GM10847 (cell line): Measurements from ENCODE around the gene MPND.

ENCODE experiments used
- POLR2A ChIP-seq: IDR thresholded peaks from 2 replicates; pipeline ENCODE4 v1.6.1; 2011; ENCODE audit not compliant: insufficient read length; ENCODE audit errors: extremely low read depth

Gene MPND

GRCh38 chr19:4366666-4367335, 23.4 kb downstream of the MPND start:
- no peak for TF ChIP-seq POLR2A

DNA sequence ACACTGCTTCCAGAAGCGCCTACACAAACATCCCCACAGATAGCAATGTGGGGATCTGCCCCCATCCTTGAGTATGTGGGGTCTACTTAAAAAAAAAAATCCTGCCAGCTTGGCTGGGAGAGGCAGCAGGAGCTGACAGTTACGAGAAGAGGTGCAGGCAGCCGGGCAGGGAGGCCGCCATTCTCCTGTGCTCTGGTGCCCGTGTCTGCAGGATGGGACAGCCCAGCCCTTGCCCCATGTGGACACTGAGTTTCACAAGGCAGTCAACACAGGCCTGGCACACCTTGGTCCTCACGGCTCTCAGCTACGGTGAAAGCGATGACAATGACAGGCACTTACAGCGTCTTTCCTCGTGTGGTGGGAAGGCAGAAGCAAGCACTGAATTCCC, 24.0 kb downstream of the MPND start:
- no peak for TF ChIP-seq POLR2A

DNA sequence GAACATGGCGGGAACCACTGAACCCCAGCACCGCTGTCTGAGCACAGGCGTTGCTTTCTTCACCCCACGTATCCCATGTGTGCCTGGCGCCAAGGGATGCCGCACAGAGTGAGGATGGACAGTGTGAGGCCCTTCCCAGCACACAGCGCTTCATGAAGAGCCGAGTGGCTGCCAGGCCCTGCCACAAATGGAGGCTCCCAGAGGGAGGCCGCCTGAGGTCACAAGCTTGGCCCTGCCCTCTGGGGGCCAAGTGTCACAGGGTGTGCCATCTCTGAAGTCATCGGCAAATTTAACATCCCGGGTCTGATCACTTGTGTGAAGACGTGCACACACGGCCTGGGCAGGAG, 24.4 kb downstream of the MPND start:
- TF ChIP-seq POLR2A, result no peak

DNA sequence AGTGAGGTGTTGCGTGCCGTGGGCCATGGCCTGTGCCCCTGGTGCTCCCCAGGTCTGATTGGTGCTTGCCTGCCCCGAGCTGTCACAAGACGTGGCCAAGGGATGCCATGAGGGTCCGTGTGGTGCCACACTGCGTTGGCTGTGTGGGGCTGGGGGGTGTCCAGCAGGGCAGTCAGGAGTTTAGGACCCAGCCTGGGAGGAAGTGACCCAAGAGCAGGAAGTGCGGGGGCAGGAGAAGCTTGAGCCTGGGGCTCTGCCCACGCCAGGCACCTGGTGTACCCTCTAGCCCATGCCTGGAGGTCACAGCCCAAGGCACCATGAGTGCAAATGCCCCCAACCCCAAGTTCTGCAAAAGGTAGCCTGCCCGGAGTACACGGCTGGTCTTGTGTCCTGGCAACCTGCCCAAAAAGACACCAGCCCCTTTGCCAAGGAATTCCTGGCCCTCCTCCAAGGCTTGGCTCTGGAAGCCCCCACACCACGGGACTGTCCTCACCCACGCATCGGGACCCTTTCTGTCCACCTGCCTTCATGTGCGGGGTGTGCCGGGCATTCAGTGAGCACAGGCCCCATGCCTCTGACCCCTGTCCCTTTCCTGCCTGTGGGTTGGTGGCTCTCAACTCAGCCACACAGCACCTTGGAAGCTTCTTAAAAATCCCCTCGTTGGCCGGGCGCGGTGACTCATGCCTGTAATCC, 24.9 kb downstream of the MPND start:
- TF ChIP-seq POLR2A, result no peak

GRCh38 chr19:4369109-4369887, 25.9 kb downstream of the MPND start:
- no peak for TF ChIP-seq POLR2A

- no peak for TF ChIP-seq POLR2A
These were observed 26.5 kb downstream of the MPND start for GRCh38 chr19:4369888-4370260.

DNA sequence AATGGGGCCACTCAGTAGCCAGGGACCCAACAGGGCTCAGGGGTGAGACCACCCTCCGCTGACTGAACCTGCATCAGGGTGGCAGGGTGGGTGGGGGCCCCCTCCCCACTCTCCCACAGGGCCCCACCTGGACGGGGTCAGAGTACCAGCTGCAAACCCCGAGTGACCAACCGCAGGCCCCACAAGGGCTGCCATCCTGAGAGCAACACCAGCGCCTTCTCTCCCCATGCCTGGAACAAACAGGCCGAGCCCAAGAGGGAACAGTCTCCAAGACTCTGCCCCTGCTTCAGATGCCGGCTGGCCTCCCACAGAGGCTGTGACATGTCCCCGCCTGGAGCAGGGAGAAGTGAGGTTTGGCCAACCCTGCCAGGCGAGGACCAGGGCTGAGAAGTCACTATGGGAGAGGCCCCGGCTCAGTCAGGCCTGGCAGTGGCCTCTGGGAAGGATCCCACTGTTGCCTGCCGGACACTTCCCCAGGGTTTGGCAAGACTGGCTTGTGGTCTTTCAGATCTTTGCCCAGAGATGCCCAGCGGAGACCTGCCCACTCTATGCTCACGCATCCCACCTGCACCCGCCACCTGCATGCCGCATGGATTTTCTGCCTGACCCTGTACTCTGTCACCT, 27.2 kb downstream of the MPND start:
- TF ChIP-seq POLR2A, result no peak

DNA sequence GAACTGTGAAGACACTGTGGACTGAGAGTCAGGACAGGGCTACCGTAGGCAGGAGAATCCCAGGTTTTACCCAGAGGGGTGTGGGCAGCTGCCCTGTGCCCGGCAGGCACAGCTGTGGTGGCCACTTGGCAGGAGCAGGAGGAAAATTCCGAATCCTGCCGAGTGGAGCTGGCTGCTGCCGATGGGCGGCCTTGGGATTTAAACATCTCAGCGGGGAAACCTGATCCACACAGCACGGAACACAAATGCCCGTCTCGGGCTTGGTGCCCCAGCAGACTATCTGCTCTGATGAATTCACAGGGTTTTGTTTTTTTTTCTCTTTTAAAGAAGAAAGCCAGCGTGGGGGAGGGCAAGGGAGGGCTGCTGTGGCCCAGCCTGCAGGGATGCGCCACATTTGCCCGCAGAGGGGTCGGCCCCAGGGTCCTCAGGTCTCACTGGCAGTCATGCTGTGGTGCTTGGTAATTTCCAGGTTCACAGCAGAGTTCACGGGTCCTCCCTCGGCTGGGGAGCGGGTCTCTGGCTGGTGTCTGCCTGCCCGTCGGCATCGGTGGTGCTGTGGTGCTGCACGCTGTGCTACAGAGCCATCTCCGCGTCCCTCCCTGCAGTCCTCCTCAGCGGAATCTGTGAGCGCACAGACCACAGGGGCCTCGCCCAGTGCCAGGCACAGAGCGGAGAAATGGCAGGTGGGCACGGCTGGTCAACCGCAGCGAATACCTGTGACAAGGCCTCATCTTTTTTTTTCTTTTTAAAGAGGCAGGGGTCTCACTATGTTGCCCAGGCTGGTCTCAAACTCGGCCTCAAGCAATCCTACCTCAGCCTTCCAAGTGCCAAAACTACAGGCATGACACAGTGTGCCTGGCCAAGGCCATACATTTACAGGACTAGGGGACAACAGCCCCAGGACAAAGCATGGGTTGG, 28.1 kb downstream of the MPND start:
- no peak for TF ChIP-seq POLR2A

DNA sequence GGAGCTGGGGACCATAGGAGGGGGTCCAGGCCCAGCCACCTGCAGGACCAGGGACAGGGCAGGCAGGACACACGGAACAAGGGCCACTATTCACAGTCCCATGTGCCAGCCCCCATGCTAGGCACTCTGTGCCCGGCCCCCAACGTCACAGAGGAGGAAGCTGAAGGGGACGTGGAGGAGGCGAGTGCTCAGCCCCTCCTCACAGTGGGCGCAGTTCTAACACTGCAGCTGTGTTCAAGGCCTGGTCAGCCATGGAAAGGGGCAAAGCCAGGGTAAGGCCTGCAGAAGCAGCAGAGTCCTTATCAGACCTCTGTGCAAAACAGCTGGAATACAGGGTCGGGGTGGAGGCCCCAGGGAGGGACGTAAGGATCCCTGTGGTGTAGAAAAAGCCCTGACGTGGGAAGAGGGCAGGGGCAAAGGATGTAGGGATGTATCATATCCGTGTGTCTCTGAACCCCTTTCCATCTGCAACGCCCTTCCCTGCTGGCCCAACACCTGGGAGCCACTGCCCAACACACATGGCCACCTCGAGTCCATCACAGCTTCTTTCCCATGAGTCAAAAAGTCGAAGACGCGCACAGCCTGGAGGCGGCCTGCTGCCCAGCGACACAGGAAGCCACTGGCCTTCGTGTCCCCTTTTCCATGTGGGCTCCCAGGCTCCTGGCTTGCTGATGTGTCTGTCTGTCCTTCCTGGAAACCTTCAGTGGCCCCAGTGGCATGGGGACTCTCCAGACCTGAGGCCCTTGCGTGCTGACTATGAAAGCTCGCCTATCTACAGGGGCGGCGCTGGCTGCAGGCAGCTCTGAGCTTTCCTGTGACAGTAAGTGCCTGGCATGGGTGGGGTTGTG, 29.0 kb downstream of the MPND start:
- TF ChIP-seq POLR2A, result no peak

- no peak for TF ChIP-seq POLR2A
These were observed 29.6 kb downstream of the MPND start for GRCh38 chr19:4373013-4373367.

- TF ChIP-seq POLR2A, result no peak
These were observed 30.5 kb downstream of the MPND start for GRCh38 chr19:4373601-4374497.

- TF ChIP-seq POLR2A, result no peak
These were observed 31.3 kb downstream of the MPND start for GRCh38 chr19:4374498-4375163.
